ENCODE data around the gene PTGR1.

Gene PTGR1

GRCh38 chr9:111601237-111602018 is 2.0 kb upstream of the PTGR1 start:
- H3K27ac ChIP-seq: no peak overlapping the region

GRCh38 chr9:111599955-111600343 is 502 bp upstream of the PTGR1 start:
- Histone ChIP-seq H3K4me3 (ENCODE audit: low read depth in 1 of 2, low read length in 1 of 2) (peak overlapping the region; percentile 65 to 72), H3K27ac (no peak overlapping the region)

More at GRCh38 chr9:111601237-111602018, 2.0 kb upstream of the PTGR1 start:
- H3K9me3 ChIP-seq: no peaks in the 10 kb centered on the region
- TF ChIP-seq CTCF (IDR thresholded peaks at IDR 0.05): no peak
- peaks cover 17 to 19% of the 10 kb centered on the region in 2 experiments for H3K4me1 ChIP-seq (ENCODE audit: control insufficient read depth in 1 of 2, insufficient read depth in 1 of 2, low read depth in 1 of 2, low read length in 1 of 2)
- H3K36me3 ChIP-seq: no peaks in the 10 kb centered on the region
- peaks cover 63% of the 10 kb centered on the region for H3K27me3 ChIP-seq
- H3K4me3 ChIP-seq (ENCODE audit: low read depth in 1 of 2, low read length in 1 of 2): no peak overlapping the region

GRCh38 chr9:111598733-111599091 is 735 bp downstream of the PTGR1 start:
- Histone ChIP-seq H3K4me1 (ENCODE audit: control insufficient read depth in 1 of 2, insufficient read depth in 1 of 2, low read depth in 1 of 2, low read length in 1 of 2) (peaks cover 17 to 19% of the 10 kb centered on the region in 2 experiments), H3K9me3 (no peaks in the 10 kb centered on the region), H3K27me3 (peaks cover 46% of the 10 kb centered on the region), H3K4me3 (ENCODE audit: low read depth in 1 of 2, low read length in 1 of 2) (peak overlapping the region; percentile 65 to 72), H3K36me3 (no peaks in the 10 kb centered on the region), H3K27ac (no peak overlapping the region)
- no peak for TF ChIP-seq CTCF (IDR thresholded peaks at IDR 0.05)

More at GRCh38 chr9:111599955-111600343, 502 bp upstream of the PTGR1 start:
- no peak for TF ChIP-seq CTCF (IDR thresholded peaks at IDR 0.05)
- H3K27me3 ChIP-seq: peaks cover 49% of the 10 kb centered on the region
- H3K9me3 ChIP-seq: no peaks in the 10 kb centered on the region
- no peaks in the 10 kb centered on the region for H3K36me3 ChIP-seq
- H3K4me1 ChIP-seq (ENCODE audit: control insufficient read depth in 1 of 2, insufficient read depth in 1 of 2, low read depth in 1 of 2, low read length in 1 of 2): peaks cover 17 to 19% of the 10 kb centered on the region in 2 experiments

GRCh38 chr9:111597852-111598732 is 1.4 kb downstream of the PTGR1 start:
- Histone ChIP-seq H3K27ac (no peak overlapping the region), H3K4me3 (ENCODE audit: low read depth in 1 of 2, low read length in 1 of 2) (peak overlapping the region; percentile 65 to 72), H3K27me3 (peaks cover 46% of the 10 kb centered on the region), H3K4me1 (ENCODE audit: control insufficient read depth in 1 of 2, insufficient read depth in 1 of 2, low read depth in 1 of 2, low read length in 1 of 2) (peaks cover 17 to 19% of the 10 kb centered on the region in 2 experiments), H3K36me3 (no peaks in the 10 kb centered on the region), H3K9me3 (no peaks in the 10 kb centered on the region)
- TF ChIP-seq CTCF (IDR thresholded peaks at IDR 0.05): peak; percentile 49

- H3K27me3 ChIP-seq: no peaks in the 10 kb centered on the region
- no peaks in the 10 kb centered on the region for H3K4me1 ChIP-seq (ENCODE audit: control insufficient read depth in 1 of 2, insufficient read depth in 1 of 2, low read depth in 1 of 2, low read length in 1 of 2)
- no peak overlapping the region for H3K27ac ChIP-seq
- no peaks in the 10 kb centered on the region for H3K9me3 ChIP-seq
- H3K4me3 ChIP-seq (ENCODE audit: low read depth in 1 of 2, low read length in 1 of 2): no peak overlapping the region
- TF ChIP-seq CTCF (IDR thresholded peaks at IDR 0.05): no peak
- peaks cover 5% of the 10 kb centered on the region for H3K36me3 ChIP-seq
Observed at GRCh38 chr9:111588846-111589245, 10.6 kb downstream of the PTGR1 start.

All from neutrophil (primary cell).